Measurements from ENCODE around the gene SLC28A3.

Gene SLC28A3

GRCh38 chr9:84366683-84367082 lies 26.1 kb upstream of the SLC28A3 start:
- no peak for TF ChIP-seq FOXP2 (optimal IDR thresholded peaks at IDR 0.05; ENCODE audit: borderline replicate concordance, extremely low read depth, extremely low read length, insufficient read depth)
- no peak for TF ChIP-seq REST (IDR thresholded peaks at IDR 0.05; ENCODE audit: insufficient read depth in 1 of 2, low read depth in 2 of 2, low read length in 2 of 2)
- TF ChIP-seq TAF1 (IDR thresholded peaks at IDR 0.05; ENCODE audit: borderline replicate concordance, insufficient read depth, low read length): no peak
- TF ChIP-seq SIN3A (IDR thresholded peaks at IDR 0.05; ENCODE audit: borderline replicate concordance, insufficient read depth, low read length): no peak
- TF ChIP-seq POLR2AphosphoS5 (IDR thresholded peaks at IDR 0.05; ENCODE audit: low read depth, low read length): no peak

GRCh38 chr9:84361645-84362044 lies 21.1 kb upstream of the SLC28A3 start:
- TF ChIP-seq FOXP2 (optimal IDR thresholded peaks at IDR 0.05; ENCODE audit: borderline replicate concordance, extremely low read depth, extremely low read length, insufficient read depth) (no peak), TAF1 (IDR thresholded peaks at IDR 0.05; ENCODE audit: borderline replicate concordance, insufficient read depth, low read length) (no peak), POLR2AphosphoS5 (IDR thresholded peaks at IDR 0.05; ENCODE audit: low read depth, low read length) (no peak), REST (IDR thresholded peaks at IDR 0.05; ENCODE audit: insufficient read depth in 1 of 2, low read depth in 2 of 2, low read length in 2 of 2) (no peak), SIN3A (IDR thresholded peaks at IDR 0.05; ENCODE audit: borderline replicate concordance, insufficient read depth, low read length) (no peak)

- TF ChIP-seq TAF1 (IDR thresholded peaks at IDR 0.05; ENCODE audit: borderline replicate concordance, insufficient read depth, low read length) (no peak), REST (IDR thresholded peaks at IDR 0.05; ENCODE audit: insufficient read depth in 1 of 2, low read depth in 2 of 2, low read length in 2 of 2) (no peak), SIN3A (IDR thresholded peaks at IDR 0.05; ENCODE audit: borderline replicate concordance, insufficient read depth, low read length) (no peak), FOXP2 (optimal IDR thresholded peaks at IDR 0.05; ENCODE audit: borderline replicate concordance, extremely low read depth, extremely low read length, insufficient read depth) (no peak), POLR2AphosphoS5 (IDR thresholded peaks at IDR 0.05; ENCODE audit: low read depth, low read length) (no peak)
These were observed 16.7 kb upstream of the SLC28A3 start for GRCh38 chr9:84357275-84357674.

GRCh38 chr9:84354035-84354434 lies 13.5 kb upstream of the SLC28A3 start:
- no peak for TF ChIP-seq POLR2AphosphoS5 (IDR thresholded peaks at IDR 0.05; ENCODE audit: low read depth, low read length)
- no peak for TF ChIP-seq TAF1 (IDR thresholded peaks at IDR 0.05; ENCODE audit: borderline replicate concordance, insufficient read depth, low read length)

GRCh38 chr9:84349671-84350070 lies 9.1 kb upstream of the SLC28A3 start:
- no peak for TF ChIP-seq TAF1 (IDR thresholded peaks at IDR 0.05; ENCODE audit: borderline replicate concordance, insufficient read depth, low read length)
- TF ChIP-seq SIN3A (IDR thresholded peaks at IDR 0.05; ENCODE audit: borderline replicate concordance, insufficient read depth, low read length): no peak
- no peak for TF ChIP-seq POLR2AphosphoS5 (IDR thresholded peaks at IDR 0.05; ENCODE audit: low read depth, low read length)
- no peak for TF ChIP-seq REST (IDR thresholded peaks at IDR 0.05; ENCODE audit: insufficient read depth in 1 of 2, low read depth in 2 of 2, low read length in 2 of 2)
- TF ChIP-seq FOXP2 (optimal IDR thresholded peaks at IDR 0.05; ENCODE audit: borderline replicate concordance, extremely low read depth, extremely low read length, insufficient read depth): no peak

Measured in PFSK-1 (cell line).